ENCODE measurements around the gene CELSR1. TPM values are rescaled to one million over a fixed set of nuclear protein-coding genes. Genes with fewer than 3 reads are reported as not detected.

The CELSR1 gene
- total RNA-seq, 1 donor from 2014 or later, result 0.27 TPM

DNA sequence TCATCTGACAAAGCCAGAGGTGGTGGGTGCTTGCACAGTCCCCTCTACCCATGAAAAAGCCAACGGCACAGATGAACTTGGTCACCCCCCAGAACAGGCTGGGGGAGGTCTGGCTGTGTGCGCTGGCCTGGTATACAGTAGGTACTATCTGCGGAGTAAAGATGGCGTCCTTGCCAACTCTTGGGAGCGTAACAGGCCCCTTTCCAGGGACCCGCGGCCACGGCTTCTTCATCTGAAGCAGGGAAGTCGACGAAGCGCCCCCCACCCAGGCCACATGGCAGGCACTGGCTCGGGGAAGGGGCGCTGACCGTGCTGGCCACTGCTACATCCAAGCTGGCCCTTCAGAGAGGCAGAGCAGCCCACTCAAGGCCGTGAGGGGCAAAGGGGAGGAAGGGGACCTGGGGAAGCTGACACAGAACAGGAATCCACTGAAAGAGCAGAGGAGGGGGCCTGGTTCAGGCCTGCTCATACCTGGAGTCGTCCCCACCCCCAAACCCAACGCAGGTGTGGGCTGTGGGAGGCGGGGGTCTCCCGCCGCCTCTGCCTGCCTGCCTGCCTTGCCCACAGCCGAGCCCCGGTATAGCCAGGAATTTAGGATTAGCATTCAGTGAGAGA lies 75.7 kb downstream of the CELSR1 start:
- Mint-ChIP-seq H3K9me3 (ENCODE audit: unreplicated experiment) (peaks cover 6% of the 10 kb centered on the region), H3K4me1 (ENCODE audit: low read depth, unreplicated experiment) (peaks cover 5% of the 10 kb centered on the region), H3K36me3 (ENCODE audit: unreplicated experiment) (peaks cover 4% of the 10 kb centered on the region), H3K27me3 (ENCODE audit: unreplicated experiment) (peaks cover 15% of the 10 kb centered on the region), H3K27ac (ENCODE audit: unreplicated experiment) (no peak overlapping the region), H3K4me3 (ENCODE audit: unreplicated experiment) (no peak overlapping the region)
- DNase-seq, result no peak
- TF ChIP-seq, protein P1, sequence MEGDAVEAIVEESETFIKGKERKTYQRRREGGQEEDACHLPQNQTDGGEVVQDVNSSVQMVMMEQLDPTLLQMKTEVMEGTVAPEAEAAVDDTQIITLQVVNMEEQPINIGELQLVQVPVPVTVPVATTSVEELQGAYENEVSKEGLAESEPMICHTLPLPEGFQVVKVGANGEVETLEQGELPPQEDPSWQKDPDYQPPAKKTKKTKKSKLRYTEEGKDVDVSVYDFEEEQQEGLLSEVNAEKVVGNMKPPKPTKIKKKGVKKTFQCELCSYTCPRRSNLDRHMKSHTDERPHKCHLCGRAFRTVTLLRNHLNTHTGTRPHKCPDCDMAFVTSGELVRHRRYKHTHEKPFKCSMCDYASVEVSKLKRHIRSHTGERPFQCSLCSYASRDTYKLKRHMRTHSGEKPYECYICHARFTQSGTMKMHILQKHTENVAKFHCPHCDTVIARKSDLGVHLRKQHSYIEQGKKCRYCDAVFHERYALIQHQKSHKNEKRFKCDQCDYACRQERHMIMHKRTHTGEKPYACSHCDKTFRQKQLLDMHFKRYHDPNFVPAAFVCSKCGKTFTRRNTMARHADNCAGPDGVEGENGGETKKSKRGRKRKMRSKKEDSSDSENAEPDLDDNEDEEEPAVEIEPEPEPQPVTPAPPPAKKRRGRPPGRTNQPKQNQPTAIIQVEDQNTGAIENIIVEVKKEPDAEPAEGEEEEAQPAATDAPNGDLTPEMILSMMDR (IDR thresholded peaks at IDR 0.05; ENCODE audit: partially characterized antibody, unreplicated experiment), result no peak

DNA sequence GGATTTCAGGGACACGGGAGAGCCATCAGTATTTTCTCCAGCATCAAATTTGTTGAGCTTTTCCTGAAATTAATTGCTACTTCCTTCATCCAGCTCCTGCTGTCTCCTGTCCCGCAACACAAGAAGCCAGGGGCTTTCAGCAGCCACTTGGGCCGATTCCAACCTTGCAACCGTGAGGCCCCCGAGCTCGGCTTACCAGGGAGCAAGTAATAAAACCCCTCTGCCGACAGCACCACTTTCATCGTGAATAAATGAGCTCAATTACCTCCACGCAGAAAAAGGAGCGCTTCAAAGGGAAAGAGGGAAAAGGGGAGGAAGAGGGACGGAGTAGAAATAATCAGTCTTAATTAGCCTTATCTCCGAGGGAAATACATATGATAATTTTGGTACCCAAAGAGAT lies 76.6 kb downstream of the CELSR1 start:
- Mint-ChIP-seq H3K27ac (ENCODE audit: unreplicated experiment) (no peak overlapping the region), H3K27me3 (ENCODE audit: unreplicated experiment) (peaks cover 15% of the 10 kb centered on the region), H3K9me3 (ENCODE audit: unreplicated experiment) (peaks cover 6% of the 10 kb centered on the region), H3K4me1 (ENCODE audit: low read depth, unreplicated experiment) (peaks cover 5% of the 10 kb centered on the region), H3K36me3 (ENCODE audit: unreplicated experiment) (peaks cover 4% of the 10 kb centered on the region), H3K4me3 (ENCODE audit: unreplicated experiment) (no peak overlapping the region)
- TF ChIP-seq, protein P1 (IDR thresholded peaks at IDR 0.05; ENCODE audit: partially characterized antibody, unreplicated experiment), result no peak
- no peak for DNase-seq

DNA sequence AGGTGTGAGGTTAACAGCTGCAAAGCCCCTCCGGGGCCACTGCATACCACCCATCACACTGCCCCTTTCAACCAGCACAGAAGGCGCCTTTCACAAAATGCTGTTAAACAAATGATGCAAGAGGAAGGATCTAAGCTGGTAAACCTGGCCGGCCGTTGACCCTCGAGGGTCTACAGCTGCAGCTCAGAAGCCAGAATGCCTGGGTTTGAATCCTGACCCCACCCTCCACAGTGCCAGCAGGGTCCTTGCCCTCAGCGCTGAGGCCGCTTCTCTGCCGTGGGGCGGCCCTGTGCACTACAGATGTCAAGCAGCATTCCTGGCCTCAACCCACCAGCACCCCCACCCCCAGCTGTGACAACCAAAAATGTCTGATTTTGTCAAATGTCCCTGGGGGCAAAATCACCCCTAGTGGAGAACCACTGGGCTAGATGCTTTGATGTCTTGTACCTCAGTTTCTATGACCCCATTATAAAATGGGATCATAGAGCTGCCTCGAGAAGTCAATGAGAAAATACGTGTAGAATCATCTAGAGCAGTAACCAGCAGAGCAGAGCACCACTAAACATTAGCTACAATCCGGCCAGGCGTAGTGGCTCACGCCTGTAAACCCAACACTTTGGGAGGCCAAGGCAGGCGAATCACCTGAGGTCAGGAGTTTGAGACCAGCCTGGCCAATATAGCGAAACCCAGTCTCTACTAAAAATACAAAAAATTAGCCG lies 77.9 kb downstream of the CELSR1 start:
- TF ChIP-seq, protein P1 (IDR thresholded peaks at IDR 0.05; ENCODE audit: partially characterized antibody, unreplicated experiment), result no peak
- H3K9me3 Mint-ChIP-seq (ENCODE audit: unreplicated experiment), result peaks cover 8% of the 10 kb centered on the region
- H3K27me3 Mint-ChIP-seq (ENCODE audit: unreplicated experiment), result peaks cover 14% of the 10 kb centered on the region
- H3K4me1 Mint-ChIP-seq (ENCODE audit: low read depth, unreplicated experiment), result peaks cover 9% of the 10 kb centered on the region
- H3K36me3 Mint-ChIP-seq (ENCODE audit: unreplicated experiment), result peaks cover 4% of the 10 kb centered on the region
- peak; percentile 8 for DNase-seq
- H3K27ac Mint-ChIP-seq (ENCODE audit: unreplicated experiment), result no peak overlapping the region
- no peak overlapping the region for H3K4me3 Mint-ChIP-seq (ENCODE audit: unreplicated experiment)

DNA sequence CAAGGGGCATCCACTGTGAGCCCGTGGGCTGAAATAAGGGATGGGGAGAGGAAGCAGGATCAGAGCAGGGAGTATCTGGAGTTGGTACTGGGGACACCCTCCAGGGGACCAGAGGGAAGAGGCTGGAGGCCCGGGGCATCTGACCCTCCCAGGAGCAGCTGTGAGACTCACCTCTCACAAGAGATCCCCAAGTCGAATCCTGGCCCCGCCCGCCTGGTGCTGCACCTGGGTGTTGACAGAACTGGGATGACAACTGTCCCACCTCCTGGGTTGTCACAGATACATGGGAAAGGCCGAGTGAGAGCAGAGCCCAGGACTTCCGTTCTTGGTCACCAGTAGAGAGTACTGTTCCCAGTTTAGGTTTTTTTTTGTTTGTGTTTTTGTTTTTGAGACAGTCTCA lies 78.9 kb downstream of the CELSR1 start:
- Mint-ChIP-seq H3K36me3 (ENCODE audit: unreplicated experiment) (peaks cover 4% of the 10 kb centered on the region), H3K27ac (ENCODE audit: unreplicated experiment) (no peak overlapping the region), H3K9me3 (ENCODE audit: unreplicated experiment) (peaks cover 8% of the 10 kb centered on the region), H3K4me3 (ENCODE audit: unreplicated experiment) (no peak overlapping the region), H3K4me1 (ENCODE audit: low read depth, unreplicated experiment) (peaks cover 13% of the 10 kb centered on the region), H3K27me3 (ENCODE audit: unreplicated experiment) (peaks cover 14% of the 10 kb centered on the region)
- TF ChIP-seq, protein P1 (IDR thresholded peaks at IDR 0.05; ENCODE audit: partially characterized antibody, unreplicated experiment), result no peak
- DNase-seq, result peak; percentile 6

Data from glutamatergic neuron (in vitro differentiated cells).